SK-N-MC (cell line): ENCODE results near the gene DPH5.

Experiments
- FOXP2 ChIP-seq: optimal IDR thresholded peaks from 2 replicates; pipeline ENCODE3; 2011; ENCODE audit warnings: mild to moderate bottlenecking, moderate library complexity; ENCODE audit not compliant: insufficient read depth; ENCODE audit errors: extremely low read length, control extremely low read depth
- POLR2AphosphoS5 ChIP-seq: IDR thresholded peaks from 2 replicates; pipeline ENCODE4 v1.6.1; 2012; ENCODE audit warnings: mild to moderate bottlenecking, low read depth, low read length, borderline replicate concordance

DNA sequence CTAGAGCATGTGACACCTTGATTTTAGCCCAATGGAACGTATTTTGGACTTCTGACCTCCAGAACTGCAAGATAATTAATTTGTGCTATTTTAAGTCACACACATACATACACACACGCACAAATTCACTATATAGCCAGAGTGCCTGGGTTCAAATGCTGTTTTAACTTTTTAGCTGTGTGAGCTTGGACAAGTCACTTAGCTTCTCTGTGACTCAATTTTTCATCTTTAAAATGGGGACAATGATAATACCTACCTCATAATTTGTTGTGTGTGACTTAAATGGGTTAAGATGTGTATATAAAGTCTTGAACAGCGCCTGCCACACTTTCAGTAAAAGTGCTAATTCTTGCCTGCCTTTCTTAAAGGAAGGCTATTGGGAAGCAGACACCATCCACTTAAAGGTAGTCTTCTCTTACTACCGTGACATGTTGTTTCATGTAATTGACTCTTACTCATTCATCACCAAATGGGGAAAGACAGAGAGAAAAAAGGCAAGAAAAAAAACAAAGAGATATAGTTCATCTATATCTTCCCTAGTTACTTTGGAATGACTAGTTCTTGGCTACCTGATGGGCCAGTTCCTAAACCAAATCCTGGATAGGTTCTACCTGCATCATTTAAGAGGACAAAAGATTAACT lies 73.4 kb downstream of the DPH5 start:
- TF ChIP-seq FOXP2 (no peak), POLR2AphosphoS5 (no peak)
